ENCODE data around the gene DLX3. TPM values are rescaled to one million over a fixed set of nuclear protein-coding genes. Genes with fewer than 3 reads are reported as not detected.

Gene DLX3
- polyA plus RNA-seq, 1 of the 3 experiments (the other 2 are of a cell fraction): not detected

DNA sequence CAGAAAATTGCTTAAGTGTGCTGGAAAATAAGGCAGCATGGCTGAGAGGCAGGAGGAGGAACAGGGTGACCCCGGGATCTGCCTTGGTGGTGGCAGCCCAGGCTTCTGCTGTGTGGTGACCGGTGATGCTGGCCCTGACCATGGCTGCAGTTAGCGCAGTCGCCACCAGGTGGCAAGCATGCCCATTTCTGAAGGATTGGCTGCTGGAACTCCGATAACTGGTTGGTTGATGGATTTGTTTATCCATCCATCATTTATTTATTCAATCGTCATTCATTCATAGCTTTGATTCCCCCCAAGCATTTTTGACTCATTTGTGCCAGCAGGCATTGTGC is 31.8 kb upstream of the DLX3 start:
- H2AFZ ChIP-seq (ENCODE audit: low read depth): no peak overlapping the region
- no peaks in the 10 kb centered on the region for H3K27me3 ChIP-seq (ENCODE audit: insufficient read depth)
- peak; percentile 93 for DNase-seq
- peaks cover 16 to 21% of the 10 kb centered on the region in 2 experiments; a peak in 3 of 4 replicates for H3K4me1 ChIP-seq (ENCODE audit: control insufficient read depth in 1 of 2, insufficient read depth in 2 of 2, low read depth in 1 of 2, low read length in 1 of 2)
- H3K4me3 ChIP-seq (ENCODE audit: low read depth in 2 of 2, low read length in 1 of 2): peak overlapping the region; percentile 46 to 71
- H3K9me3 ChIP-seq: no peaks in the 10 kb centered on the region
- H4K20me1 ChIP-seq (ENCODE audit: insufficient read depth): no peaks in the 10 kb centered on the region
- H3K36me3 ChIP-seq (replicated peaks in 1 of 2; ENCODE audit: control insufficient read depth in 1 of 2, insufficient read depth in 2 of 2, low read length in 1 of 2): no peaks in the 10 kb centered on the region
- CTCF ChIA-PET: interaction anchor here (0.6 to 15.7 kb wide), 48 partner anchors 8 to 456 kb away, joined by 3 to 353 read pairs (median 5); partner anchors contain the start of genes ITGA3, PDK2 and TAC4
- WGBS (ENCODE audit: low lambda C conversion rate): 2% methylated on average over 6 of the region's 6 CpGs
- POLR2A ChIA-PET: no interaction called here
- H3F3A ChIP-seq (replicated peaks; ENCODE audit: insufficient read depth): peaks cover 57% of the 10 kb centered on the region
- peak overlapping the region; percentile 74 to 99; a peak in 3 of 4 replicates for H3K27ac ChIP-seq (ENCODE audit: low read depth in 2 of 2, low read length in 1 of 2)
- no peaks in the 10 kb centered on the region for H3K9me2 ChIP-seq
- H3K4me2 ChIP-seq: peak overlapping the region; percentile 98
- H3K9ac ChIP-seq: peak overlapping the region; percentile 89
- H3K79me2 ChIP-seq (ENCODE audit: insufficient read depth): peaks cover 13% of the 10 kb centered on the region; the same call in 1 of the 2 replicates
- TF ChIP-seq PBX3 (IDR thresholded peaks at IDR 0.05) (peak; percentile 84), GABPA (IDR thresholded peaks at IDR 0.05; ENCODE audit: low read depth) (no peak), TCF12 (IDR thresholded peaks at IDR 0.05) (no peak), YY1 (IDR thresholded peaks at IDR 0.05; ENCODE audit: low read depth) (0 out of 2 replicates have a peak, but pooled peaks have one; percentile 30), RXRA (IDR thresholded peaks at IDR 0.05; ENCODE audit: borderline replicate concordance, low read depth) (no peak), MXI1 (IDR thresholded peaks at IDR 0.05; ENCODE audit: low read depth, low read length) (no peak; the same call in 1 of the 2 replicates), CTCF (IDR thresholded peaks at IDR 0.05) (peak; percentile 100), CHD2 (IDR thresholded peaks at IDR 0.05; ENCODE audit: low read length, partially characterized antibody) (peak; percentile 52), SMC3 (IDR thresholded peaks at IDR 0.05; ENCODE audit: low read depth, low read length) (peak; percentile 100), FOXJ3 (CRISPR knock-in tag; IDR thresholded peaks at IDR 0.05) (no peak), SIN3A (IDR thresholded peaks at IDR 0.05; ENCODE audit: borderline replicate concordance, low read depth, low read length) (peak; percentile 40; the same call in 1 of the 2 replicates), JUND (IDR thresholded peaks at IDR 0.05) (no peak; the same call in 1 of the 2 replicates), TAF1 (IDR thresholded peaks at IDR 0.05; ENCODE audit: borderline replicate concordance, low read depth, low read length) (peak; percentile 14; the same call in 1 of the 2 replicates), MAX (IDR thresholded peaks at IDR 0.05; ENCODE audit: low read depth) (peak; percentile 79; the same call in 1 of the 2 replicates), MEF2A (IDR thresholded peaks at IDR 0.05; ENCODE audit: borderline replicate concordance, low read depth) (no peak), NFIC (IDR thresholded peaks at IDR 0.05; ENCODE audit: borderline replicate concordance) (no peak; the same call in 1 of the 2 replicates), RAD21 (IDR thresholded peaks at IDR 0.05; ENCODE audit: low read length) (peak; percentile 95), ELF1 (IDR thresholded peaks at IDR 0.05) (no peak), EZH2phosphoT487 (IDR thresholded peaks at IDR 0.05; ENCODE audit: borderline replicate concordance, low read depth) (no peak), EP300 (IDR thresholded peaks at IDR 0.05; ENCODE audit: borderline replicate concordance in 1 of 2, low read depth in 1 of 2, low read length in 1 of 2) (no peak; a peak in 1 of 4 replicates), NRF1 (IDR thresholded peaks at IDR 0.05; ENCODE audit: low read depth, low read length) (0 out of 2 replicates have a peak, but pooled peaks have one; percentile 14), POLR2AphosphoS5 (IDR thresholded peaks at IDR 0.05; ENCODE audit: low read depth, low read length) (no peak)
- TF ChIP-seq, protein P1, sequence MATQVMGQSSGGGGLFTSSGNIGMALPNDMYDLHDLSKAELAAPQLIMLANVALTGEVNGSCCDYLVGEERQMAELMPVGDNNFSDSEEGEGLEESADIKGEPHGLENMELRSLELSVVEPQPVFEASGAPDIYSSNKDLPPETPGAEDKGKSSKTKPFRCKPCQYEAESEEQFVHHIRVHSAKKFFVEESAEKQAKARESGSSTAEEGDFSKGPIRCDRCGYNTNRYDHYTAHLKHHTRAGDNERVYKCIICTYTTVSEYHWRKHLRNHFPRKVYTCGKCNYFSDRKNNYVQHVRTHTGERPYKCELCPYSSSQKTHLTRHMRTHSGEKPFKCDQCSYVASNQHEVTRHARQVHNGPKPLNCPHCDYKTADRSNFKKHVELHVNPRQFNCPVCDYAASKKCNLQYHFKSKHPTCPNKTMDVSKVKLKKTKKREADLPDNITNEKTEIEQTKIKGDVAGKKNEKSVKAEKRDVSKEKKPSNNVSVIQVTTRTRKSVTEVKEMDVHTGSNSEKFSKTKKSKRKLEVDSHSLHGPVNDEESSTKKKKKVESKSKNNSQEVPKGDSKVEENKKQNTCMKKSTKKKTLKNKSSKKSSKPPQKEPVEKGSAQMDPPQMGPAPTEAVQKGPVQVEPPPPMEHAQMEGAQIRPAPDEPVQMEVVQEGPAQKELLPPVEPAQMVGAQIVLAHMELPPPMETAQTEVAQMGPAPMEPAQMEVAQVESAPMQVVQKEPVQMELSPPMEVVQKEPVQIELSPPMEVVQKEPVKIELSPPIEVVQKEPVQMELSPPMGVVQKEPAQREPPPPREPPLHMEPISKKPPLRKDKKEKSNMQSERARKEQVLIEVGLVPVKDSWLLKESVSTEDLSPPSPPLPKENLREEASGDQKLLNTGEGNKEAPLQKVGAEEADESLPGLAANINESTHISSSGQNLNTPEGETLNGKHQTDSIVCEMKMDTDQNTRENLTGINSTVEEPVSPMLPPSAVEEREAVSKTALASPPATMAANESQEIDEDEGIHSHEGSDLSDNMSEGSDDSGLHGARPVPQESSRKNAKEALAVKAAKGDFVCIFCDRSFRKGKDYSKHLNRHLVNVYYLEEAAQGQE (IDR thresholded peaks at IDR 0.05; ENCODE audit: low read depth, low read length): no peak
- TF ChIP-seq, protein P2, sequence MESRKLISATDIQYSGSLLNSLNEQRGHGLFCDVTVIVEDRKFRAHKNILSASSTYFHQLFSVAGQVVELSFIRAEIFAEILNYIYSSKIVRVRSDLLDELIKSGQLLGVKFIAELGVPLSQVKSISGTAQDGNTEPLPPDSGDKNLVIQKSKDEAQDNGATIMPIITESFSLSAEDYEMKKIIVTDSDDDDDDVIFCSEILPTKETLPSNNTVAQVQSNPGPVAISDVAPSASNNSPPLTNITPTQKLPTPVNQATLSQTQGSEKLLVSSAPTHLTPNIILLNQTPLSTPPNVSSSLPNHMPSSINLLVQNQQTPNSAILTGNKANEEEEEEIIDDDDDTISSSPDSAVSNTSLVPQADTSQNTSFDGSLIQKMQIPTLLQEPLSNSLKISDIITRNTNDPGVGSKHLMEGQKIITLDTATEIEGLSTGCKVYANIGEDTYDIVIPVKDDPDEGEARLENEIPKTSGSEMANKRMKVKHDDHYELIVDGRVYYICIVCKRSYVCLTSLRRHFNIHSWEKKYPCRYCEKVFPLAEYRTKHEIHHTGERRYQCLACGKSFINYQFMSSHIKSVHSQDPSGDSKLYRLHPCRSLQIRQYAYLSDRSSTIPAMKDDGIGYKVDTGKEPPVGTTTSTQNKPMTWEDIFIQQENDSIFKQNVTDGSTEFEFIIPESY (IDR thresholded peaks at IDR 0.05; ENCODE audit: borderline replicate concordance, low read depth): no peak
- TF ChIP-seq, protein P3, sequence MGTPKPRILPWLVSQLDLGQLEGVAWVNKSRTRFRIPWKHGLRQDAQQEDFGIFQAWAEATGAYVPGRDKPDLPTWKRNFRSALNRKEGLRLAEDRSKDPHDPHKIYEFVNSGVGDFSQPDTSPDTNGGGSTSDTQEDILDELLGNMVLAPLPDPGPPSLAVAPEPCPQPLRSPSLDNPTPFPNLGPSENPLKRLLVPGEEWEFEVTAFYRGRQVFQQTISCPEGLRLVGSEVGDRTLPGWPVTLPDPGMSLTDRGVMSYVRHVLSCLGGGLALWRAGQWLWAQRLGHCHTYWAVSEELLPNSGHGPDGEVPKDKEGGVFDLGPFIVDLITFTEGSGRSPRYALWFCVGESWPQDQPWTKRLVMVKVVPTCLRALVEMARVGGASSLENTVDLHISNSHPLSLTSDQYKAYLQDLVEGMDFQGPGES (IDR thresholded peaks at IDR 0.05; ENCODE audit: low read depth, low read length): no peak
